A549 (cell line): ENCODE results near the gene IPO13.

Experiments
- CEBPB ChIP-seq, 2 experiments: fragments of >200 bp in 1 of 2; sonication (Bioruptor Twin) in 1 of 2; formaldehyde crosslinking in 1 of 2; IDR thresholded peaks; 2 replicates each; pipeline ENCODE4 v1.6.1; 2012 to 2016
- EHMT2 ChIP-seq: fragments of 200-600 bp; sonication (generic); IDR thresholded peaks from 2 replicates; pipeline ENCODE4 v1.6.1; 2016; ENCODE audit warnings: antibody characterized with exemption, low read depth, mild to moderate bottlenecking, moderate library complexity
- EP300 ChIP-seq, 2 experiments: fragments of >200 bp; sonication (Bioruptor Twin); formaldehyde crosslinking; IDR thresholded peaks; 2 replicates in 1 of 2; 3 replicates in 1 of 2; pipeline ENCODE4 v1.6.1; 2016 to 2017
- MAX ChIP-seq: IDR thresholded peaks from 2 replicates; pipeline ENCODE4 v1.6.1; 2012
- NFE2L2 ChIP-seq: fragments of 150-350 bp; conservative IDR thresholded peaks from 2 replicates; pipeline ENCODE4 v1.6.1; 2014; ENCODE audit warnings: low read length
- NPAS2 ChIP-seq: fragments of 250-450 bp; sonication (Bioruptor Pico); IDR thresholded peaks from 2 replicates; pipeline ENCODE4 v1.8.0; 2022; ENCODE audit warnings: mild to moderate bottlenecking, moderate library complexity, borderline replicate concordance
- PHF8 ChIP-seq: fragments of 200-600 bp; sonication (generic); IDR thresholded peaks from 2 replicates; pipeline ENCODE4 v1.6.1; 2016; ENCODE audit warnings: low read depth, mild to moderate bottlenecking, antibody characterized with exemption, moderate library complexity, borderline replicate concordance
- POLR2A ChIP-seq: IDR thresholded peaks from 2 replicates; pipeline ENCODE4 v1.6.1; 2012; ENCODE audit warnings: mild to moderate bottlenecking, low read length
- RAD21 ChIP-seq, 2 experiments: fragments of >200 bp in 1 of 2; sonication (Bioruptor Twin) in 1 of 2; formaldehyde crosslinking in 1 of 2; IDR thresholded peaks in 1 of 2; conservative IDR thresholded peaks in 1 of 2; 2 replicates in 1 of 2; 3 replicates in 1 of 2; pipeline ENCODE4 v1.6.1; 2012 to 2018; ENCODE audit warnings: inconsistent platforms in 1 of 2
- SMC3 ChIP-seq: fragments of >200 bp; sonication (Bioruptor Twin); formaldehyde crosslinking; IDR thresholded peaks from 3 replicates; pipeline ENCODE4 v1.6.1; 2018; ENCODE audit warnings: inconsistent platforms
- ZSCAN20 ChIP-seq: fragments of 250-450 bp; sonication (Bioruptor Pico); IDR thresholded peaks from 2 replicates; pipeline ENCODE4 v1.8.0; 2022; ENCODE audit warnings: mild to moderate bottlenecking, moderate library complexity
- TF ChIP-seq, protein P1 (sequence below): fragments of >200 bp; sonication (Bioruptor Twin); formaldehyde crosslinking; IDR thresholded peaks from 3 replicates; pipeline ENCODE4 v1.5.1; 2016

DNA sequence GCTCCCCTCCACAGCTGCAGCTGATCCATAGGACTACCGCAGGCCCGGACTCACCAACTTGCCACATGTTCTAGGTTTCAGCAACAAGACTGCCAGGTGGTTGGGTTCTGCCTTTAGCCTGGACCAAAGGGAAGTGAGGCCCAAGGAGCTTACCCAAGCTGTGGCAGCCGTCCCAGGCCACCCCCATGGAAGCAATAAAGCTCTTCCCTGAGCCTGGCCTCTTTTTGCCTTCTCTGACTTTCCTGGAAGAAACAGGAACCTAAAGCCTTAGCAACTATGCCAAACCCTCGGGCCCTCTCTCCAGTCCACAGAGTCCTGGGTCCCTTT, 15.8 kb upstream of the IPO13 start:
- TF ChIP-seq CEBPB (IDR thresholded peaks at IDR 0.05): no peak
- no peak for TF ChIP-seq EHMT2
- TF ChIP-seq POLR2A: no peak
- no peak for TF ChIP-seq ZSCAN20 (CRISPR knock-in tag)
- TF ChIP-seq NPAS2 (CRISPR knock-in tag): no peak
- no peak for TF ChIP-seq RAD21 (conservative IDR thresholded peaks at IDR 0.05 in 1 of 2, IDR thresholded peaks at IDR 0.05 in 1 of 2)
- TF ChIP-seq PHF8: no peak
- no peak for TF ChIP-seq MAX
- no peak for TF ChIP-seq NFE2L2
- TF ChIP-seq, protein P1, sequence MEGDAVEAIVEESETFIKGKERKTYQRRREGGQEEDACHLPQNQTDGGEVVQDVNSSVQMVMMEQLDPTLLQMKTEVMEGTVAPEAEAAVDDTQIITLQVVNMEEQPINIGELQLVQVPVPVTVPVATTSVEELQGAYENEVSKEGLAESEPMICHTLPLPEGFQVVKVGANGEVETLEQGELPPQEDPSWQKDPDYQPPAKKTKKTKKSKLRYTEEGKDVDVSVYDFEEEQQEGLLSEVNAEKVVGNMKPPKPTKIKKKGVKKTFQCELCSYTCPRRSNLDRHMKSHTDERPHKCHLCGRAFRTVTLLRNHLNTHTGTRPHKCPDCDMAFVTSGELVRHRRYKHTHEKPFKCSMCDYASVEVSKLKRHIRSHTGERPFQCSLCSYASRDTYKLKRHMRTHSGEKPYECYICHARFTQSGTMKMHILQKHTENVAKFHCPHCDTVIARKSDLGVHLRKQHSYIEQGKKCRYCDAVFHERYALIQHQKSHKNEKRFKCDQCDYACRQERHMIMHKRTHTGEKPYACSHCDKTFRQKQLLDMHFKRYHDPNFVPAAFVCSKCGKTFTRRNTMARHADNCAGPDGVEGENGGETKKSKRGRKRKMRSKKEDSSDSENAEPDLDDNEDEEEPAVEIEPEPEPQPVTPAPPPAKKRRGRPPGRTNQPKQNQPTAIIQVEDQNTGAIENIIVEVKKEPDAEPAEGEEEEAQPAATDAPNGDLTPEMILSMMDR: no peak
- no peak for TF ChIP-seq SMC3
- no peak for TF ChIP-seq EP300 (IDR thresholded peaks at IDR 0.05)
